Endothelial cell of umbilical vein (primary cell): ENCODE data around the gene MIXL1. TPM values are rescaled to one million over a fixed set of nuclear protein-coding genes. Genes with fewer than 3 reads are reported as not detected.

ENCODE experiments used
- BruUV-seq: library from RNA; stranded (reverse); fragments of 400-500 nt; replicated peaks from 2 replicates; lab custom pipeline; 2021; lab: Mats Ljungman, UMichigan
- CTCF ChIA-PET: fragments of 300-600, 350-600 bp; sonication (Branson Sonifier 250); formaldehyde crosslinking; loops from one replicate; lab custom pipeline; 2021; ENCODE audit warnings: antibody characterized with exemption, inconsistent platforms; lab: Charles Lee
- POLR2A ChIA-PET: fragments of 300-600, 350-600 bp; sonication (Branson Sonifier 250); formaldehyde crosslinking; loops from one replicate; lab custom pipeline; 2021; ENCODE audit warnings: antibody characterized with exemption, inconsistent platforms; lab: Charles Lee
- DNase-seq: peaks from one replicate; pipeline ENCODE4 v3.0.0-alpha.2; 2011; ENCODE audit warnings: low read depth, low spot score
- FAIRE-seq: peaks from 2 replicates; lab custom pipeline; 2011; peaks lifted over from hg19 to GRCh38; lab: Jason Lieb, UNC
- H2AFZ ChIP-seq: 2 replicates; pipeline ENCODE4 v1.6.0; 2012; ENCODE audit warnings: low read depth, low read length, control low read depth, inconsistent platforms
- H3K27ac ChIP-seq: 2 replicates; pipeline ENCODE4 v1.5.1; 2011; ENCODE audit warnings: low read depth, mild to moderate bottlenecking, control low read depth, low read length, moderate library complexity; ENCODE audit not compliant: insufficient read depth
- H3K27me3 ChIP-seq, 2 experiments: 2 replicates each; pipeline versions ENCODE4 v1.6.0 to v1.6.1; 2011; ENCODE audit warnings: low read length in 2 of 2, mixed read lengths in 1 of 2; ENCODE audit not compliant: control insufficient read depth in 2 of 2, insufficient read depth in 2 of 2
- H3K36me3 ChIP-seq, 2 experiments: 2 replicates in 1 of 2; 3 replicates in 1 of 2; pipeline ENCODE4 v1.5.1; 2011; ENCODE audit warnings: low read length in 2 of 2, mild to moderate bottlenecking in 1 of 2, moderate library complexity in 1 of 2; ENCODE audit not compliant: control insufficient read depth in 2 of 2, insufficient read depth in 2 of 2; ENCODE audit errors: extremely low read depth in 1 of 2
- H3K4me1 ChIP-seq: 3 replicates; pipeline ENCODE4 v1.5.1; 2011; ENCODE audit warnings: mild to moderate bottlenecking, low read length; ENCODE audit not compliant: control insufficient read depth, insufficient read depth; ENCODE audit errors: extremely low read depth
- H3K4me2 ChIP-seq: 2 replicates; pipeline ENCODE4 v1.6.1; 2011; ENCODE audit warnings: low read length, control low read depth, mixed read lengths; ENCODE audit not compliant: insufficient read depth
- H3K4me3 ChIP-seq, 3 experiments: fragments of 200-600 bp in 1 of 3; sonication (generic), shearing (Covaris generic) in 1 of 3; replicated peaks in 1 of 3; 2 replicates each; pipeline ENCODE4 v1.5.1; 2011 to 2016; ENCODE audit warnings: control low read depth in 3 of 3, low read length in 3 of 3, mild to moderate bottlenecking in 2 of 3, inconsistent platforms in 1 of 3, low read depth in 1 of 3, moderate library complexity in 1 of 3; ENCODE audit not compliant: insufficient read depth in 1 of 3
- H3K79me2 ChIP-seq: 2 replicates; pipeline ENCODE4 v1.6.0; 2012; ENCODE audit warnings: low read length, inconsistent platforms; ENCODE audit not compliant: control insufficient read depth, insufficient read depth
- H3K9ac ChIP-seq: replicated peaks from 2 replicates; pipeline ENCODE3; 2011; ENCODE audit warnings: low read length, control low read depth; ENCODE audit not compliant: insufficient read depth; ENCODE audit errors: extremely low read depth
- H3K9me1 ChIP-seq: replicated peaks from 3 replicates; pipeline ENCODE4 v1.6.0; 2011; ENCODE audit warnings: mild to moderate bottlenecking, low read length; ENCODE audit not compliant: control insufficient read depth, insufficient read depth; ENCODE audit errors: extremely low read depth
- H3K9me3 ChIP-seq: replicated peaks from 2 replicates; pipeline ENCODE4 v1.5.1; 2012; ENCODE audit warnings: low read length, inconsistent platforms; ENCODE audit not compliant: control insufficient read depth, insufficient read depth
- H4K20me1 ChIP-seq: replicated peaks from 2 replicates; pipeline ENCODE3; 2011; ENCODE audit warnings: mild to moderate bottlenecking, low read length; ENCODE audit not compliant: control insufficient read depth, insufficient read depth; ENCODE audit errors: extremely low read depth
- CTCF ChIP-seq, 2 donors: IDR thresholded peaks; 1 replicate in 1 of 2; 2 replicates in 1 of 2; pipeline ENCODE4 v1.5.1; 2011; ENCODE audit warnings: low read length in 2 of 2, mild to moderate bottlenecking in 2 of 2, moderate library complexity in 2 of 2, control low read depth in 1 of 2, inconsistent platforms in 1 of 2, low read depth in 1 of 2; ENCODE audit not compliant: insufficient read depth in 1 of 2; ENCODE audit errors: extremely low read depth in 1 of 2
- EZH2 ChIP-seq: IDR thresholded peaks from 2 replicates; pipeline ENCODE4 v1.6.1; 2012; ENCODE audit warnings: borderline replicate concordance, low read depth, mild to moderate bottlenecking, moderate library complexity, low read length, inconsistent platforms; ENCODE audit not compliant: severe bottlenecking
- FOS ChIP-seq: IDR thresholded peaks from 2 replicates; pipeline ENCODE4 v1.6.1; 2011; ENCODE audit warnings: mild to moderate bottlenecking, low read length, moderate library complexity, borderline replicate concordance; ENCODE audit not compliant: insufficient read depth
- GATA2 ChIP-seq: IDR thresholded peaks from 2 replicates; pipeline ENCODE4 v1.7.0; 2011; ENCODE audit warnings: low read depth, mild to moderate bottlenecking, moderate library complexity, mixed read lengths, low read length; ENCODE audit not compliant: insufficient read length, insufficient read depth
- JUN ChIP-seq: IDR thresholded peaks from 2 replicates; pipeline ENCODE4 v1.6.1; 2011; ENCODE audit warnings: borderline replicate concordance, low read depth; ENCODE audit not compliant: insufficient read length, insufficient read depth
- MYC ChIP-seq: IDR thresholded peaks from one replicate; pipeline ENCODE4 v1.6.1; 2011; ENCODE audit warnings: mild to moderate bottlenecking, low read depth, low read length
- POLR2A ChIP-seq: IDR thresholded peaks from 2 replicates; pipeline ENCODE4 v1.6.1; 2012; ENCODE audit warnings: low read depth, mild to moderate bottlenecking, control low read depth, low read length
- POLR2AphosphoS5 ChIP-seq: IDR thresholded peaks from 2 replicates; pipeline ENCODE4 v1.6.1; 2012; ENCODE audit warnings: low read depth, mild to moderate bottlenecking, control low read depth, low read length, moderate library complexity; ENCODE audit not compliant: insufficient read depth
- dilution Hi-C: fragments of 300-500 bp; cut with MboI; formaldehyde crosslinking; loops from one replicate; pipeline ENCODE4 v1.15.0; 2019; ENCODE audit warnings: low sequenced_read_pairs; ENCODE audit not compliant: extremely low pct_ligation_motif_present
- intact Hi-C: fragments of 100-400 bp; cut with micrococcal nuclease; formaldehyde crosslinking; loops from one replicate; pipeline ENCODE4 v1.10.0; 2022
- polyA plus RNA-seq, 4 experiments: library from polyadenylated mRNA; depleted of rRNA in 3 of 4; stranded (reverse) in 3 of 4; unstranded in 1 of 4; fragments of >200 nt; gene quantifications; 2 replicates each; pipeline versions ENCODE4 v1.2.1 to v1.2.3, GENCODE V29; 2011 to 2012; ENCODE audit warnings: missing spikeins in 1 of 4
- total RNA-seq: library from RNA; stranded (reverse); gene quantifications from 2 replicates; pipeline ENCODE4 v1.2.3, GENCODE V29; 2021

The MIXL1 gene
- total and polyA plus RNA-seq, 2 donors (not counting 3 experiments of a cell fraction or from before 2014, with no cell fraction given), result 0.58 to 1.2 TPM

DNA sequence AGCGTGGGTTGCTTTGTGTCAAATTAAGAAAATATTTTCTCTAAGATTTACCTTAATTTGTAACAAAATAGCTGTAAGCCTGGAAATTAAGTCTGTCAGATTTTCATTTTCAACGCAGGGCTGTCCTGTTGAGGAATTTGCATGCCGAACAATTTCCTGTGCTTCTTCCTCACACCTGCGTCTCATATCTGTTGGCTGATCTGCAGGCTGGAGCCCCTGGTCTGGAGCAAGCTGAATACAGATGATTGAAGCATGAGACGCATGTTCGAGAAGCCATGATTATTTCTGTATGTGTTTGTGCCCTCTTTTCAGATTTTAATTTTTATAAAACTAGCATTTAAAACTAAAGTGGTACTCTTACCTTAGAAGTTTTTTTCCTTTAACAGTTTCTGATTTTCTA lies 9.8 kb downstream of the MIXL1 start:
- FAIRE-seq (no peak), DNase-seq (no peak)
- ChIA-PET CTCF (interaction anchor here (0.6 to 1.7 kb wide), 3 partner anchors 13 to 36 kb away, joined by 3 to 4 read pairs (median 3); no protein-coding TSS in a partner anchor), POLR2A (no interaction called here)
- dilution Hi-C loops, result no loop called here
- intact Hi-C loops, result no loop called here
- no peaks in the 10 kb centered on the region for H3K27me3 ChIP-seq
- TF ChIP-seq FOS (no peak), POLR2AphosphoS5 (no peak), GATA2 (no peak), MYC (no peak), CTCF (IDR thresholded peaks at IDR 0.05; ENCODE audit: extremely low read depth in 1 of 2, insufficient read depth in 1 of 2, low read depth in 1 of 2, low read length in 2 of 2) (no peak), EZH2 (no peak), JUN (no peak), POLR2A (no peak)
- no peak overlapping the region for H3K27ac ChIP-seq
- H3K4me1 ChIP-seq, result no peaks in the 10 kb centered on the region
- no peak overlapping the region for H3K9ac ChIP-seq
- no peaks in the 10 kb centered on the region for H3K79me2 ChIP-seq
- no peaks in the 10 kb centered on the region for H3K36me3 ChIP-seq
- BruUV-seq, result no TSS peak
- no peak overlapping the region for H3K4me2 ChIP-seq
- no peaks in the 10 kb centered on the region for H3K9me3 ChIP-seq
- H2AFZ ChIP-seq, result no peak overlapping the region
- no peak overlapping the region for H3K4me3 ChIP-seq
- H4K20me1 ChIP-seq, result no peaks in the 10 kb centered on the region
- H3K9me1 ChIP-seq, result no peaks in the 10 kb centered on the region
